IPS-NIHi7 (cell line): Measurements from ENCODE around the gene SLC6A7.

Experiments
- DNase-seq: peaks from one replicate; pipeline ENCODE4 v3.0.0; 2012; ENCODE audit warnings: mixed read lengths; ENCODE audit errors: extremely low spot score

Gene SLC6A7

GRCh38 chr5:150172556-150172955 is 17.3 kb upstream of the SLC6A7 start:
- no peak for DNase-seq

GRCh38 chr5:150173161-150173560 is 16.7 kb upstream of the SLC6A7 start:
- DNase-seq, result no peak

- DNase-seq, result no peak
Observed at GRCh38 chr5:150174285-150174684, 15.6 kb upstream of the SLC6A7 start.

GRCh38 chr5:150175076-150175475 is 14.8 kb upstream of the SLC6A7 start:
- no peak for DNase-seq

GRCh38 chr5:150175536-150175935 is 14.3 kb upstream of the SLC6A7 start:
- DNase-seq, result peak; percentile 89

GRCh38 chr5:150176745-150177477 is 13.0 kb upstream of the SLC6A7 start:
- DNase-seq, result no peak

GRCh38 chr5:150177721-150178120 is 12.1 kb upstream of the SLC6A7 start:
- no peak for DNase-seq

GRCh38 chr5:150178262-150178661 is 11.6 kb upstream of the SLC6A7 start:
- no peak for DNase-seq

- DNase-seq, result no peak
Observed at GRCh38 chr5:150179019-150179620, 10.7 kb upstream of the SLC6A7 start.

GRCh38 chr5:150180241-150181026 is 9.4 kb upstream of the SLC6A7 start:
- no peak for DNase-seq

- DNase-seq, result no peak
Observed at GRCh38 chr5:150181027-150181426, 8.8 kb upstream of the SLC6A7 start.

GRCh38 chr5:150181766-150182545 is 7.9 kb upstream of the SLC6A7 start:
- no peak for DNase-seq

GRCh38 chr5:150182774-150183173 is 7.1 kb upstream of the SLC6A7 start:
- DNase-seq, result no peak

GRCh38 chr5:150183436-150183835 is 6.4 kb upstream of the SLC6A7 start:
- no peak for DNase-seq

- DNase-seq, result no peak
Observed at GRCh38 chr5:150184006-150184405, 5.9 kb upstream of the SLC6A7 start.

GRCh38 chr5:150184990-150185912 is 4.6 kb upstream of the SLC6A7 start:
- DNase-seq, result peak; percentile 31

GRCh38 chr5:150186137-150186536 is 3.7 kb upstream of the SLC6A7 start:
- DNase-seq, result peak; percentile 52

GRCh38 chr5:150186897-150187296 is 3.0 kb upstream of the SLC6A7 start:
- no peak for DNase-seq

GRCh38 chr5:150188146-150188842 is 1.6 kb upstream of the SLC6A7 start:
- no peak for DNase-seq

- DNase-seq, result no peak
Observed at GRCh38 chr5:150189326-150189725, 536 bp upstream of the SLC6A7 start.
